GM19238 (cell line): ENCODE results near the gene CLMN.

ENCODE experiments used
- DNase-seq: peaks from one replicate; pipeline ENCODE4 v3.0.0; 2011; ENCODE audit warnings: low spot score; ENCODE audit not compliant: insufficient read length

Gene CLMN

GRCh38 chr14:95242870-95243269 lies 76.8 kb downstream of the CLMN start:
- no peak for DNase-seq

- DNase-seq, result no peak
Observed at GRCh38 chr14:95240859-95241813, 78.6 kb downstream of the CLMN start.

GRCh38 chr14:95238487-95239298 lies 81.0 kb downstream of the CLMN start:
- DNase-seq, result no peak

GRCh38 chr14:95237958-95238340 lies 81.8 kb downstream of the CLMN start:
- no peak for DNase-seq

- no peak for DNase-seq
Observed at GRCh38 chr14:95237121-95237957, 82.4 kb downstream of the CLMN start.

- no peak for DNase-seq
Observed at GRCh38 chr14:95236221-95236620, 83.5 kb downstream of the CLMN start.

GRCh38 chr14:95235767-95236166 lies 83.9 kb downstream of the CLMN start:
- no peak for DNase-seq

- DNase-seq, result no peak
Observed at GRCh38 chr14:95235351-95235750, 84.4 kb downstream of the CLMN start.

- no peak for DNase-seq
Observed at GRCh38 chr14:95234426-95234825, 85.3 kb downstream of the CLMN start.

- DNase-seq, result peak; percentile 76
Observed at GRCh38 chr14:95233702-95234241, 85.9 kb downstream of the CLMN start.

- DNase-seq, result no peak
Observed at GRCh38 chr14:95232894-95233584, 86.7 kb downstream of the CLMN start.

- no peak for DNase-seq
Observed at GRCh38 chr14:95231966-95232633, 87.6 kb downstream of the CLMN start.

- no peak for DNase-seq
Observed at GRCh38 chr14:95229749-95230148, 90.0 kb downstream of the CLMN start.

GRCh38 chr14:95228240-95228639 lies 91.5 kb downstream of the CLMN start:
- no peak for DNase-seq

- no peak for DNase-seq
Observed at GRCh38 chr14:95227279-95227860, 92.3 kb downstream of the CLMN start.

GRCh38 chr14:95226801-95227200 lies 92.9 kb downstream of the CLMN start:
- DNase-seq, result no peak

- DNase-seq, result no peak
Observed at GRCh38 chr14:95225251-95225887, 94.3 kb downstream of the CLMN start.

- no peak for DNase-seq
Observed at GRCh38 chr14:95222870-95223398, 96.8 kb downstream of the CLMN start.

GRCh38 chr14:95222151-95222631 lies 97.5 kb downstream of the CLMN start:
- DNase-seq, result no peak
